Omental fat pad (tissue), 4 donors: Measurements from ENCODE around the gene HSCB. TPM values are rescaled to one million over a fixed set of nuclear protein-coding genes. Genes with fewer than 3 reads are reported as not detected.

ENCODE experiments used
- ATAC-seq: fragments of 150-250 bp; one replicate; pipeline ENCODE4 v1.9.1; 2016; ENCODE audit warnings: mild to moderate bottlenecking, moderate library complexity; ENCODE audit not compliant: low FRiP score
- DNase-seq: peaks from one replicate; pipeline ENCODE4 v3.0.0-alpha.2; 2019; ENCODE audit warnings: low spot score
- CTCF ChIP-seq, 3 donors: fragments of 450-650 bp; IDR thresholded peaks; one replicate each; pipeline ENCODE4 v1.5.1; 2016 to 2017; ENCODE audit warnings: antibody characterized with exemption in 3 of 3, mild to moderate bottlenecking in 3 of 3, moderate library complexity in 2 of 3
- total RNA-seq, 4 donors: library from RNA; depleted of rRNA; stranded (reverse); fragments of >200 nt; gene quantifications; one replicate each; pipeline ENCODE4 v1.1.0, GENCODE V29; 2016

Gene HSCB
- total RNA-seq, 4 donors from 2014 or later: 9.5 to 21.0 (median 14.8) TPM

- DNase-seq (no peak), ATAC-seq (no peak)
- TF ChIP-seq CTCF (IDR thresholded peaks at IDR 0.05): no peak
Measured at GRCh38 chr22:28766628-28767027, 24.8 kb downstream of the HSCB start.

GRCh38 chr22:28768701-28769393 is 27.0 kb downstream of the HSCB start:
- DNase-seq: no peak
- ATAC-seq: no peak
- TF ChIP-seq CTCF (IDR thresholded peaks at IDR 0.05): no peak

- ATAC-seq (no peak), DNase-seq (no peak)
- TF ChIP-seq CTCF (IDR thresholded peaks at IDR 0.05): no peak
Measured at GRCh38 chr22:28769394-28770085, 27.7 kb downstream of the HSCB start.

- no peak for TF ChIP-seq CTCF (IDR thresholded peaks at IDR 0.05)
- DNase-seq (no peak), ATAC-seq (no peak)
Measured at GRCh38 chr22:28771195-28771791, 29.5 kb downstream of the HSCB start.

GRCh38 chr22:28772633-28773460 is 31.0 kb downstream of the HSCB start, which contains the start of gene CCDC117:
Gene CCDC117, plus strand, starts transcription at chr22:28772695. Its CDS starts 155 bp downstream, at chr22:28772850.
- ATAC-seq (peak; percentile 98), DNase-seq (peak; percentile 87)
- no peak for TF ChIP-seq CTCF (IDR thresholded peaks at IDR 0.05)

- TF ChIP-seq CTCF (IDR thresholded peaks at IDR 0.05): no peak
- DNase-seq (no peak), ATAC-seq (no peak)
Measured at GRCh38 chr22:28773461-28773867, 31.6 kb downstream of the HSCB start.
